GM23338 (cell line): ENCODE data around the gene DDX49. TPM values are rescaled to one million over a fixed set of nuclear protein-coding genes. Genes with fewer than 3 reads are reported as not detected.

ENCODE experiments used
- ATAC-seq: fragments of 200-7000 bp; cut with Tn5 transposase; 3 replicates; pipeline ENCODE4 v1.9.1; 2020
- DNase-seq: peaks from one replicate; pipeline ENCODE4 v3.0.0-alpha.2; 2015; ENCODE audit warnings: low spot score
- H2AFZ ChIP-seq: fragments of 200-600 bp; sonication (generic); 2 replicates; pipeline ENCODE4 v1.8.0; 2016; ENCODE audit warnings: antibody characterized with exemption, mild to moderate bottlenecking, moderate library complexity
- H3F3A ChIP-seq: fragments of 200-600 bp; sonication (generic); replicated peaks from 2 replicates; pipeline ENCODE4 v1.8.0; 2017; ENCODE audit warnings: antibody characterized with exemption, mixed run types, low read depth
- H3K27ac ChIP-seq: fragments of 200-600 bp; sonication (generic); 2 replicates; pipeline ENCODE4 v1.6.1; 2016; ENCODE audit warnings: low read depth
- H3K27me3 ChIP-seq: fragments of 200-600 bp; sonication (generic); 2 replicates; pipeline ENCODE4 v1.8.0; 2016; ENCODE audit warnings: mild to moderate bottlenecking, mixed run types, moderate library complexity; ENCODE audit not compliant: insufficient read depth
- H3K36me3 ChIP-seq: fragments of 200-600 bp; sonication (generic); 2 replicates; pipeline ENCODE4 v1.8.0; 2016; ENCODE audit warnings: mild to moderate bottlenecking; ENCODE audit not compliant: insufficient read depth
- H3K4me1 ChIP-seq: fragments of 200-600 bp; sonication (generic); 2 replicates; pipeline ENCODE4 v1.8.0; 2016; ENCODE audit warnings: mild to moderate bottlenecking, moderate library complexity; ENCODE audit not compliant: insufficient read depth
- H3K4me2 ChIP-seq: fragments of 200-600 bp; sonication (generic); 2 replicates; pipeline ENCODE4 v1.7.1; 2017; ENCODE audit warnings: mixed run types
- H3K4me3 ChIP-seq: fragments of 200-600 bp; sonication (generic); 2 replicates; pipeline ENCODE4 v1.6.1; 2016; ENCODE audit warnings: mixed run types
- H3K79me2 ChIP-seq: fragments of 200-600 bp; sonication (generic); replicated peaks from 2 replicates; pipeline ENCODE4 v1.8.0; 2017; ENCODE audit warnings: mild to moderate bottlenecking; ENCODE audit not compliant: insufficient read depth
- H3K9me2 ChIP-seq: fragments of 200-600 bp; sonication (generic); 2 replicates; pipeline ENCODE4 v1.8.0; 2017; ENCODE audit not compliant: insufficient read depth
- H4K20me1 ChIP-seq: fragments of 200-600 bp; sonication (generic); replicated peaks from 2 replicates; pipeline ENCODE4 v1.8.0; 2017; ENCODE audit warnings: mild to moderate bottlenecking; ENCODE audit not compliant: insufficient read depth
- H3K27ac Mint-ChIP-seq: 2 replicates; pipeline ENCODE4 v1.8.0; 2020; ENCODE audit warnings: inconsistent platforms, mild to moderate bottlenecking, moderate library complexity, mixed read lengths
- H3K27me3 Mint-ChIP-seq: 3 replicates; pipeline ENCODE4 v1.8.0; 2022; ENCODE audit warnings: low read depth, mild to moderate bottlenecking, moderate library complexity, mixed read lengths, inconsistent platforms; ENCODE audit not compliant: insufficient read depth, poor library complexity
- H3K36me3 Mint-ChIP-seq: 3 replicates; pipeline ENCODE4 v1.8.0; 2021; ENCODE audit warnings: low read depth, mild to moderate bottlenecking, inconsistent platforms, moderate library complexity, mixed read lengths
- H3K4me1 Mint-ChIP-seq: 3 replicates; pipeline ENCODE4 v1.8.0; 2020; ENCODE audit warnings: mild to moderate bottlenecking, inconsistent platforms, mixed read lengths
- H3K4me3 Mint-ChIP-seq: 3 replicates; pipeline ENCODE4 v1.8.0; 2021; ENCODE audit warnings: moderate library complexity, mild to moderate bottlenecking, inconsistent platforms, mixed read lengths
- H3K9me3 Mint-ChIP-seq: 3 replicates; pipeline ENCODE4 v1.8.0; 2020; ENCODE audit warnings: moderate library complexity, mild to moderate bottlenecking, inconsistent platforms, mixed read lengths
- CREB1 ChIP-seq: fragments of 250-450 bp; sonication (Bioruptor Pico); IDR thresholded peaks from 2 replicates; pipeline ENCODE4 v1.5.0; 2020; ENCODE audit warnings: low read depth, mild to moderate bottlenecking, moderate library complexity
- EZH2 ChIP-seq: fragments of 200-600 bp; sonication (generic); IDR thresholded peaks from one replicate; pipeline ENCODE4 v1.8.0; 2017; ENCODE audit warnings: antibody characterized with exemption, mild to moderate bottlenecking, low read depth; ENCODE audit not compliant: unreplicated experiment
- EZH2phosphoT487 ChIP-seq: fragments of 200-600 bp; sonication (generic); IDR thresholded peaks from one replicate; pipeline ENCODE4 v1.8.1; 2018; ENCODE audit warnings: antibody characterized with exemption; ENCODE audit not compliant: unreplicated experiment
- NANOG ChIP-seq: IDR thresholded peaks from 2 replicates; pipeline ENCODE4 v1.6.1; 2016; ENCODE audit warnings: antibody characterized with exemption, borderline replicate concordance
- POLR2AphosphoS5 ChIP-seq: IDR thresholded peaks from 2 replicates; pipeline ENCODE4 v1.6.1; 2016; ENCODE audit warnings: antibody characterized with exemption, low read depth
- STAT1 ChIP-seq: IDR thresholded peaks from one replicate; pipeline ENCODE4 v1.6.1; 2016; ENCODE audit warnings: antibody characterized with exemption; ENCODE audit not compliant: unreplicated experiment
- ZNF114 ChIP-seq: fragments of 250-450 bp; sonication (Bioruptor Pico); IDR thresholded peaks from 2 replicates; pipeline ENCODE4 v1.5.0; 2020; ENCODE audit warnings: mild to moderate bottlenecking, moderate library complexity
- ZNF331 ChIP-seq: fragments of 250-450 bp; sonication (Bioruptor Pico); IDR thresholded peaks from 2 replicates; pipeline ENCODE4 v1.5.0; 2020; ENCODE audit warnings: low read depth, mild to moderate bottlenecking, moderate library complexity
- ZNF462 ChIP-seq: fragments of 250-450 bp; sonication (Bioruptor Pico); IDR thresholded peaks from 2 replicates; pipeline ENCODE4 v1.5.0; 2020; ENCODE audit warnings: mild to moderate bottlenecking, moderate library complexity
- polyA plus RNA-seq: library from polyadenylated mRNA; unstranded; fragments of >200 nt; fragmentation: Nextera tagmentation; extraction: Ambion mirVana; gene quantifications from 2 replicates; pipeline ENCODE4 v1.2.1, GENCODE V29; 2016
- total RNA-seq: library from RNA; depleted of rRNA; stranded (reverse); fragments of >200 nt; shearing (Covaris generic); gene quantifications from 2 replicates; pipeline ENCODE4 v1.2.3, GENCODE V29; 2014
- TF ChIP-seq, protein P1 (sequence below): IDR thresholded peaks from 2 replicates; pipeline ENCODE4 v1.6.1; 2016; ENCODE audit warnings: antibody characterized with exemption
- TF ChIP-seq, protein P2 (sequence below): IDR thresholded peaks from one replicate; pipeline ENCODE4 v1.6.1; 2018; ENCODE audit warnings: antibody characterized with exemption; ENCODE audit not compliant: unreplicated experiment

Gene DDX49
- total and polyA plus RNA-seq, 2 experiments from 2014 or later: 40.2 to 75.3 TPM

DNA sequence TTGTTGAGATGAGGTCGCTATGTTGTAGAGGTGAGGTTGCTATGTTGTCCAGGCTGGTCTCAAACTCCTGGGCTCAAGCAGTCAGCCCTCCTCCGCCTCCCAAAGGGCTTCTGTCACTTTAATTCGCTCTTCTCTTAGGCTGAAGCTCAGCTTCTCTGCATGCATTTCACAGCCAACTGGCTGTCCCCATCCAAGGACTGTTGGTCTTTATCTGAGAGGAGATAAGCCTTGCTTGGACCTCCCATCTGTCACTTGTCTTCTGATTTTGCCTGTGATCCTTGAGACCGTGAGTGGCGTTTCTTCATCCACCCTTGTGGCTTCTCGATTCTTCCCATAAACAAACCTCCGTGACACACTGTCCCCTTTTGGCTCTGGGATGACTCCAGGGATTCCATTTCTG lies 48.0 kb upstream of the DDX49 start:
- Mint-ChIP-seq H3K9me3 (peaks cover 4% of the 10 kb centered on the region; the same call in 2 of the 3 replicates), H3K4me1 (peaks cover 7% of the 10 kb centered on the region; the same call in 2 of the 3 replicates), H3K27me3 (peaks cover 29% of the 10 kb centered on the region), H3K27ac (no peak overlapping the region), H3K4me3 (peak overlapping the region; percentile 19; the same call in 1 of the 3 replicates), H3K36me3 (peaks cover 34% of the 10 kb centered on the region)
- Histone ChIP-seq H3K9me2 (no peaks in the 10 kb centered on the region), H3K4me3 (no peak overlapping the region), H3K4me1 (peaks cover 5% of the 10 kb centered on the region; the same call in 1 of the 2 replicates), H3K27me3 (peaks cover 33% of the 10 kb centered on the region), H3F3A (peaks cover 13% of the 10 kb centered on the region), H4K20me1 (peaks cover 14% of the 10 kb centered on the region), H3K27ac (no peak overlapping the region), H3K79me2 (no peaks in the 10 kb centered on the region), H2AFZ (no peak overlapping the region), H3K36me3 (no peaks in the 10 kb centered on the region), H3K4me2 (no peak overlapping the region)
- no peak for DNase-seq
- TF ChIP-seq NANOG (no peak), EZH2phosphoT487 (no peak), EZH2 (no peak), CREB1 (no peak), POLR2AphosphoS5 (no peak)
- no peak for ATAC-seq

DNA sequence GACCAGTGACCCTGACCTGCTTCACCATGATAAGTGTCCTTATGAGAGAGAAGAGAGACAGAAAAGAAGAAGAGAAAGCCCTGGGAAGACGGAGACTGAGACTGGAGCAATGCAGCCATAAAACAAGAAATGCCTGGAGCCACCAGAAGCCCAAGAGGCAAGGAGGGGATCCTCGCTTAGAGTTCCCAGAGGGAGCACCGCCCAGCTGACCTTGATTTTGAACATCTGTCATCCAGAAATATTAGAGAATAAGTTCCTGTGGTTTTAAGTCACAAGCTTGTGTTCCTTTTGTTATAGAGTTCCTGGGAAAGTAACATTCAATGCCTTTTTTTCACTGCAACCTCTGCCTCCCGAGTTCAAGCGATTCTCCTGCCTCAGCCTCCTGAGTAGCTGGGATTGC lies 43.8 kb upstream of the DDX49 start:
- Histone ChIP-seq H3F3A (no peaks in the 10 kb centered on the region; the same call in 1 of the 2 replicates), H3K9me2 (no peaks in the 10 kb centered on the region), H3K4me3 (no peak overlapping the region), H3K4me1 (no peaks in the 10 kb centered on the region; the same call in 1 of the 2 replicates), H4K20me1 (0 out of 2 replicates have a peak, but pooled peaks cover 3% of the 10 kb centered on the region), H3K27me3 (peaks cover 16% of the 10 kb centered on the region), H3K79me2 (no peaks in the 10 kb centered on the region), H3K4me2 (no peak overlapping the region), H3K27ac (no peak overlapping the region), H3K36me3 (no peaks in the 10 kb centered on the region), H2AFZ (no peak overlapping the region)
- Mint-ChIP-seq H3K4me1 (peaks cover 3% of the 10 kb centered on the region; the same call in 2 of the 3 replicates), H3K4me3 (no peak overlapping the region), H3K27me3 (peaks cover 25% of the 10 kb centered on the region), H3K27ac (no peak overlapping the region), H3K36me3 (peaks cover 49% of the 10 kb centered on the region), H3K9me3 (peaks cover 4% of the 10 kb centered on the region)
- DNase-seq (no peak), ATAC-seq (no peak)
- TF ChIP-seq, protein P1, sequence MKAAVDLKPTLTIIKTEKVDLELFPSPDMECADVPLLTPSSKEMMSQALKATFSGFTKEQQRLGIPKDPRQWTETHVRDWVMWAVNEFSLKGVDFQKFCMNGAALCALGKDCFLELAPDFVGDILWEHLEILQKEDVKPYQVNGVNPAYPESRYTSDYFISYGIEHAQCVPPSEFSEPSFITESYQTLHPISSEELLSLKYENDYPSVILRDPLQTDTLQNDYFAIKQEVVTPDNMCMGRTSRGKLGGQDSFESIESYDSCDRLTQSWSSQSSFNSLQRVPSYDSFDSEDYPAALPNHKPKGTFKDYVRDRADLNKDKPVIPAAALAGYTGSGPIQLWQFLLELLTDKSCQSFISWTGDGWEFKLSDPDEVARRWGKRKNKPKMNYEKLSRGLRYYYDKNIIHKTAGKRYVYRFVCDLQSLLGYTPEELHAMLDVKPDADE: no peak
- TF ChIP-seq EZH2 (no peak), ZNF462 (CRISPR knock-in tag) (no peak), STAT1 (no peak), ZNF114 (no peak), EZH2phosphoT487 (no peak), POLR2AphosphoS5 (no peak), ZNF331 (CRISPR knock-in tag) (no peak), NANOG (no peak), CREB1 (no peak)
- TF ChIP-seq, protein P2, sequence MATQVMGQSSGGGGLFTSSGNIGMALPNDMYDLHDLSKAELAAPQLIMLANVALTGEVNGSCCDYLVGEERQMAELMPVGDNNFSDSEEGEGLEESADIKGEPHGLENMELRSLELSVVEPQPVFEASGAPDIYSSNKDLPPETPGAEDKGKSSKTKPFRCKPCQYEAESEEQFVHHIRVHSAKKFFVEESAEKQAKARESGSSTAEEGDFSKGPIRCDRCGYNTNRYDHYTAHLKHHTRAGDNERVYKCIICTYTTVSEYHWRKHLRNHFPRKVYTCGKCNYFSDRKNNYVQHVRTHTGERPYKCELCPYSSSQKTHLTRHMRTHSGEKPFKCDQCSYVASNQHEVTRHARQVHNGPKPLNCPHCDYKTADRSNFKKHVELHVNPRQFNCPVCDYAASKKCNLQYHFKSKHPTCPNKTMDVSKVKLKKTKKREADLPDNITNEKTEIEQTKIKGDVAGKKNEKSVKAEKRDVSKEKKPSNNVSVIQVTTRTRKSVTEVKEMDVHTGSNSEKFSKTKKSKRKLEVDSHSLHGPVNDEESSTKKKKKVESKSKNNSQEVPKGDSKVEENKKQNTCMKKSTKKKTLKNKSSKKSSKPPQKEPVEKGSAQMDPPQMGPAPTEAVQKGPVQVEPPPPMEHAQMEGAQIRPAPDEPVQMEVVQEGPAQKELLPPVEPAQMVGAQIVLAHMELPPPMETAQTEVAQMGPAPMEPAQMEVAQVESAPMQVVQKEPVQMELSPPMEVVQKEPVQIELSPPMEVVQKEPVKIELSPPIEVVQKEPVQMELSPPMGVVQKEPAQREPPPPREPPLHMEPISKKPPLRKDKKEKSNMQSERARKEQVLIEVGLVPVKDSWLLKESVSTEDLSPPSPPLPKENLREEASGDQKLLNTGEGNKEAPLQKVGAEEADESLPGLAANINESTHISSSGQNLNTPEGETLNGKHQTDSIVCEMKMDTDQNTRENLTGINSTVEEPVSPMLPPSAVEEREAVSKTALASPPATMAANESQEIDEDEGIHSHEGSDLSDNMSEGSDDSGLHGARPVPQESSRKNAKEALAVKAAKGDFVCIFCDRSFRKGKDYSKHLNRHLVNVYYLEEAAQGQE: no peak
